ENCODE data around the gene SOS2.

The SOS2 gene

GRCh38 chr14:50231475-50232275 is at the start of gene SOS2:
SOS2 (minus strand) TSS chr14:50231578; CDS start chr14:50231283, 295 bp downstream.
- H3K9ac ChIP-seq (ENCODE audit: low read length): peak within 1 kb of the TSS; percentile 93
- H3F3A ChIP-seq (ENCODE audit: insufficient read depth, low read length): no peaks in the 10 kb centered on the region; the same call in 1 of the 2 replicates
- peak within 1 kb of the TSS; percentile 71 for H2AFZ ChIP-seq (ENCODE audit: low read length)
- H3K9me2 ChIP-seq (ENCODE audit: low read depth, low read length): no peaks in the 10 kb centered on the region
- H3K27me3 ChIP-seq (ENCODE audit: insufficient read depth, low read length): no peaks in the 10 kb centered on the region
- no peaks in the 10 kb centered on the region for H4K20me1 ChIP-seq (ENCODE audit: insufficient read depth, low read length)
- peak within 1 kb of the TSS; percentile 97 for H3K4me3 ChIP-seq (ENCODE audit: low read depth, low read length, poor library complexity, severe bottlenecking)
- H3K79me2 ChIP-seq (ENCODE audit: insufficient read depth, low read length): peaks cover 36% of the 10 kb centered on the region
- peaks cover 26% of the 10 kb centered on the region for H3K4me1 ChIP-seq (ENCODE audit: insufficient read depth, low read length, severe bottlenecking)
- H3K9me3 ChIP-seq (ENCODE audit: low read length): no peaks in the 10 kb centered on the region
- TF ChIP-seq EZH2 (IDR thresholded peaks at IDR 0.05; ENCODE audit: borderline replicate concordance, low read length) (no peak), CTCF (IDR thresholded peaks at IDR 0.05; ENCODE audit: low read length) (no peak)
- H3K27ac ChIP-seq (ENCODE audit: low read depth, low read length, poor library complexity, severe bottlenecking): peak within 1 kb of the TSS; percentile 78
- H3K4me2 ChIP-seq (ENCODE audit: low read length): peak within 1 kb of the TSS; percentile 75
- H3K36me3 ChIP-seq (ENCODE audit: insufficient read depth, low read length): peaks cover 5% of the 10 kb centered on the region; the same call in 1 of the 2 replicates

- Histone ChIP-seq H2AFZ (ENCODE audit: low read length) (no peak overlapping the region), H3K79me2 (ENCODE audit: insufficient read depth, low read length) (no peaks in the 10 kb centered on the region), H4K20me1 (ENCODE audit: insufficient read depth, low read length) (no peaks in the 10 kb centered on the region), H3K27ac (ENCODE audit: low read depth, low read length, poor library complexity, severe bottlenecking) (no peak overlapping the region), H3K36me3 (ENCODE audit: insufficient read depth, low read length) (peaks cover 14% of the 10 kb centered on the region; the same call in 1 of the 2 replicates), H3K9me2 (ENCODE audit: low read depth, low read length) (no peaks in the 10 kb centered on the region), H3K27me3 (ENCODE audit: insufficient read depth, low read length) (no peaks in the 10 kb centered on the region), H3K9ac (ENCODE audit: low read length) (no peak overlapping the region), H3K9me3 (ENCODE audit: low read length) (no peaks in the 10 kb centered on the region), H3K4me1 (ENCODE audit: insufficient read depth, low read length, severe bottlenecking) (no peaks in the 10 kb centered on the region), H3K4me2 (ENCODE audit: low read length) (no peak overlapping the region), H3F3A (ENCODE audit: insufficient read depth, low read length) (no peaks in the 10 kb centered on the region), H3K4me3 (ENCODE audit: low read depth, low read length, poor library complexity, severe bottlenecking) (no peak overlapping the region)
- TF ChIP-seq CTCF (IDR thresholded peaks at IDR 0.05; ENCODE audit: low read length): no peak
- TF ChIP-seq EZH2 (IDR thresholded peaks at IDR 0.05; ENCODE audit: borderline replicate concordance, low read length): no peak
Measured at GRCh38 chr14:50272498-50272897, 41.1 kb upstream of the SOS2 start.

GRCh38 chr14:50270932-50271331 is 39.6 kb upstream of the SOS2 start:
- H3K9me3 ChIP-seq (ENCODE audit: low read length): no peaks in the 10 kb centered on the region
- H3K9ac ChIP-seq (ENCODE audit: low read length): no peak overlapping the region
- H3K36me3 ChIP-seq (ENCODE audit: insufficient read depth, low read length): peaks cover 9% of the 10 kb centered on the region; the same call in 1 of the 2 replicates
- no peak overlapping the region for H3K27ac ChIP-seq (ENCODE audit: low read depth, low read length, poor library complexity, severe bottlenecking)
- H3K4me3 ChIP-seq (ENCODE audit: low read depth, low read length, poor library complexity, severe bottlenecking): no peak overlapping the region
- no peaks in the 10 kb centered on the region for H3K9me2 ChIP-seq (ENCODE audit: low read depth, low read length)
- H3F3A ChIP-seq (ENCODE audit: insufficient read depth, low read length): no peaks in the 10 kb centered on the region
- H4K20me1 ChIP-seq (ENCODE audit: insufficient read depth, low read length): no peaks in the 10 kb centered on the region
- no peaks in the 10 kb centered on the region for H3K27me3 ChIP-seq (ENCODE audit: insufficient read depth, low read length)
- no peaks in the 10 kb centered on the region for H3K4me1 ChIP-seq (ENCODE audit: insufficient read depth, low read length, severe bottlenecking)
- no peak overlapping the region for H3K4me2 ChIP-seq (ENCODE audit: low read length)
- no peak for TF ChIP-seq EZH2 (IDR thresholded peaks at IDR 0.05; ENCODE audit: borderline replicate concordance, low read length)
- TF ChIP-seq CTCF (IDR thresholded peaks at IDR 0.05; ENCODE audit: low read length): no peak
- no peak overlapping the region for H2AFZ ChIP-seq (ENCODE audit: low read length)
- H3K79me2 ChIP-seq (ENCODE audit: insufficient read depth, low read length): no peaks in the 10 kb centered on the region
